PC-3 (cell line): ENCODE measurements around the gene ELF3. TPM values are rescaled to one million over a fixed set of nuclear protein-coding genes. Genes with fewer than 3 reads are reported as not detected.

Experiments used
- ATAC-seq: fragments of 200-7000 bp; cut with Tn5 transposase; 2 replicates; pipeline ENCODE4 v1.9.1; 2020; ENCODE audit warnings: mild to moderate bottlenecking, moderate library complexity
- BruUV-seq: library from RNA; stranded (reverse); fragments of 400-500 nt; replicated peaks from 2 replicates; lab custom pipeline; 2021; lab: Mats Ljungman, UMichigan
- CTCF ChIA-PET: fragments of 300-600 bp; sonication (Branson Sonifier 250); formaldehyde crosslinking; loops from one replicate; lab custom pipeline; 2022; ENCODE audit warnings: antibody characterized with exemption; lab: Charles Lee
- POLR2A ChIA-PET: fragments of 300-600 bp; sonication (Branson Sonifier 250); formaldehyde crosslinking; loops from one replicate; lab custom pipeline; 2022; ENCODE audit warnings: antibody characterized with exemption; ENCODE audit not compliant: unreplicated experiment; lab: Charles Lee
- DNase-seq: peaks from one replicate; pipeline ENCODE4 v3.0.0-alpha.2; 2015
- H2AFZ ChIP-seq: fragments of 300-600 bp; sonication (generic); 2 replicates; pipeline ENCODE4 v1.6.0; 2016; ENCODE audit warnings: antibody characterized with exemption, low read length
- H3F3A ChIP-seq: fragments of 300-600 bp; sonication (generic); one replicate; pipeline ENCODE4 v1.6.0; 2017; ENCODE audit warnings: antibody characterized with exemption, low read length, control low read depth, mild to moderate bottlenecking; ENCODE audit not compliant: unreplicated experiment
- H3K27ac ChIP-seq: fragments of 300-600 bp; sonication (generic); 2 replicates; pipeline ENCODE4 v1.5.1; 2016; ENCODE audit warnings: mild to moderate bottlenecking, low read length
- H3K27me3 ChIP-seq: fragments of 300-600 bp; sonication (generic); 2 replicates; pipeline ENCODE4 v1.6.1; 2016; ENCODE audit warnings: low read length, mixed read lengths
- H3K36me3 ChIP-seq: fragments of 300-600 bp; sonication (generic); 2 replicates; pipeline ENCODE4 v1.6.1; 2016; ENCODE audit warnings: low read depth, mixed run types, low read length, mixed read lengths
- H3K4me1 ChIP-seq: fragments of 300-600 bp; sonication (generic); 2 replicates; pipeline ENCODE4 v1.5.1; 2016; ENCODE audit warnings: low read length; ENCODE audit not compliant: insufficient read depth
- H3K4me2 ChIP-seq: fragments of 300-600 bp; sonication (generic); 2 replicates; pipeline ENCODE4 v1.6.0; 2016; ENCODE audit warnings: low read length
- H3K4me3 ChIP-seq: fragments of 300-600 bp; sonication (generic); 2 replicates; pipeline ENCODE4 v1.5.1; 2016; ENCODE audit warnings: mild to moderate bottlenecking, low read length, mixed read lengths
- H3K79me2 ChIP-seq: fragments of 300-600 bp; sonication (generic); 2 replicates; pipeline ENCODE4 v1.6.1; 2017; ENCODE audit warnings: low read length, mixed read lengths
- H3K9ac ChIP-seq: fragments of 300-600 bp; sonication (generic); 2 replicates; pipeline ENCODE4 v1.6.0; 2016; ENCODE audit warnings: mild to moderate bottlenecking, low read length
- H3K9me2 ChIP-seq: fragments of 300-600 bp; sonication (generic); replicated peaks from 2 replicates; pipeline ENCODE4 v1.6.1; 2016; ENCODE audit warnings: mixed run types, low read length, mixed read lengths
- H3K9me3 ChIP-seq: fragments of 300-600 bp; sonication (generic); 2 replicates; pipeline ENCODE4 v1.6.1; 2016; ENCODE audit warnings: low read length, mixed read lengths
- H4K20me1 ChIP-seq: fragments of 300-600 bp; sonication (generic); 2 replicates; pipeline ENCODE4 v1.6.1; 2016; ENCODE audit warnings: low read length, mixed read lengths
- EZH2 ChIP-seq: fragments of 300-600 bp; sonication (generic); IDR thresholded peaks from one replicate; pipeline ENCODE4 v1.6.1; 2017; ENCODE audit warnings: antibody characterized with exemption, mild to moderate bottlenecking, low read length; ENCODE audit not compliant: unreplicated experiment
- EZH2phosphoT487 ChIP-seq: fragments of 300-600 bp; sonication (generic); IDR thresholded peaks from 2 replicates; pipeline ENCODE4 v1.6.1; 2018; ENCODE audit warnings: mild to moderate bottlenecking, antibody characterized with exemption, low read length, borderline replicate concordance
- intact Hi-C: fragments of 100-400 bp; cut with micrococcal nuclease; formaldehyde crosslinking; loops from 2 replicates; pipeline ENCODE4 v1.9.0; 2023
- total RNA-seq: library from RNA; depleted of rRNA; stranded (reverse); fragments of >200 nt; gene quantifications from 2 replicates; pipeline ENCODE4 v1.2.3, GENCODE V29; 2014
- TF ChIP-seq, protein P1 (sequence below): fragments of 300-600 bp; sonication (generic); conservative IDR thresholded peaks from 2 replicates; pipeline ENCODE4 v1.5.1; 2017; ENCODE audit warnings: antibody characterized with exemption, low read depth, mild to moderate bottlenecking, low read length

The ELF3 gene
- total RNA-seq, 1 experiment from 2014 or later: 399 TPM

DNA sequence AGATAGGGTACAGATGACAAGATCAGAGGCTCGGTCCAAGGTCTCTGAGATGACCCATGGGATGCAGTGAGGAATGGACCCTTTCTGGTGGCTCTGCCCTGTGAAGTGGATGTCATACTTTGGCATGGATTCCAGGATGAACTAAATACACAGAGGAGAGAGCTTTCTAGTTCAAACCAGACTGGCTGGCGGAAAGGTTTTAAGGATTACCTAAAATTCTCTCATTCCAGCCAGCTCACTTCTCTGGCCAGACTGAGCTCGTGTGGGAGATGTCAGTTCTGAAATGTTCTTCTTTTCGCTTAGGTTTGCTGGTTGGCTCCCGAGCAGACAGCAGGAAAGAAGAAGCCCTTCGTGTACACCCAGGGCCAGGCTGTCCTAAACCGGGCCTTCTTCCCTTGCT lies 21.8 kb upstream of the ELF3 start:
- ATAC-seq (no peak), DNase-seq (no peak)
- H3K4me1 ChIP-seq: peaks cover 8% of the 10 kb centered on the region; the same call in 1 of the 2 replicates
- H2AFZ ChIP-seq: no peak overlapping the region
- H3K27ac ChIP-seq: no peak overlapping the region
- no TSS peak for BruUV-seq
- no peak overlapping the region for H3K4me3 ChIP-seq
- H3K9me2 ChIP-seq: no peaks in the 10 kb centered on the region
- H4K20me1 ChIP-seq: no peaks in the 10 kb centered on the region
- H3K36me3 ChIP-seq: peaks cover 9% of the 10 kb centered on the region
- H3K9me3 ChIP-seq: no peaks in the 10 kb centered on the region
- TF ChIP-seq, protein P1, sequence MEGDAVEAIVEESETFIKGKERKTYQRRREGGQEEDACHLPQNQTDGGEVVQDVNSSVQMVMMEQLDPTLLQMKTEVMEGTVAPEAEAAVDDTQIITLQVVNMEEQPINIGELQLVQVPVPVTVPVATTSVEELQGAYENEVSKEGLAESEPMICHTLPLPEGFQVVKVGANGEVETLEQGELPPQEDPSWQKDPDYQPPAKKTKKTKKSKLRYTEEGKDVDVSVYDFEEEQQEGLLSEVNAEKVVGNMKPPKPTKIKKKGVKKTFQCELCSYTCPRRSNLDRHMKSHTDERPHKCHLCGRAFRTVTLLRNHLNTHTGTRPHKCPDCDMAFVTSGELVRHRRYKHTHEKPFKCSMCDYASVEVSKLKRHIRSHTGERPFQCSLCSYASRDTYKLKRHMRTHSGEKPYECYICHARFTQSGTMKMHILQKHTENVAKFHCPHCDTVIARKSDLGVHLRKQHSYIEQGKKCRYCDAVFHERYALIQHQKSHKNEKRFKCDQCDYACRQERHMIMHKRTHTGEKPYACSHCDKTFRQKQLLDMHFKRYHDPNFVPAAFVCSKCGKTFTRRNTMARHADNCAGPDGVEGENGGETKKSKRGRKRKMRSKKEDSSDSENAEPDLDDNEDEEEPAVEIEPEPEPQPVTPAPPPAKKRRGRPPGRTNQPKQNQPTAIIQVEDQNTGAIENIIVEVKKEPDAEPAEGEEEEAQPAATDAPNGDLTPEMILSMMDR: no peak
- no peak for TF ChIP-seq EZH2
- no peak for TF ChIP-seq EZH2phosphoT487
- H3K9ac ChIP-seq: no peak overlapping the region
- H3K27me3 ChIP-seq: no peaks in the 10 kb centered on the region
- ChIA-PET CTCF (no interaction called here), POLR2A (no interaction called here)
- peaks cover 36% of the 10 kb centered on the region for H3K79me2 ChIP-seq
- no peak overlapping the region for H3K4me2 ChIP-seq
- intact Hi-C loops: no loop called here
- no peaks in the 10 kb centered on the region for H3F3A ChIP-seq

DNA sequence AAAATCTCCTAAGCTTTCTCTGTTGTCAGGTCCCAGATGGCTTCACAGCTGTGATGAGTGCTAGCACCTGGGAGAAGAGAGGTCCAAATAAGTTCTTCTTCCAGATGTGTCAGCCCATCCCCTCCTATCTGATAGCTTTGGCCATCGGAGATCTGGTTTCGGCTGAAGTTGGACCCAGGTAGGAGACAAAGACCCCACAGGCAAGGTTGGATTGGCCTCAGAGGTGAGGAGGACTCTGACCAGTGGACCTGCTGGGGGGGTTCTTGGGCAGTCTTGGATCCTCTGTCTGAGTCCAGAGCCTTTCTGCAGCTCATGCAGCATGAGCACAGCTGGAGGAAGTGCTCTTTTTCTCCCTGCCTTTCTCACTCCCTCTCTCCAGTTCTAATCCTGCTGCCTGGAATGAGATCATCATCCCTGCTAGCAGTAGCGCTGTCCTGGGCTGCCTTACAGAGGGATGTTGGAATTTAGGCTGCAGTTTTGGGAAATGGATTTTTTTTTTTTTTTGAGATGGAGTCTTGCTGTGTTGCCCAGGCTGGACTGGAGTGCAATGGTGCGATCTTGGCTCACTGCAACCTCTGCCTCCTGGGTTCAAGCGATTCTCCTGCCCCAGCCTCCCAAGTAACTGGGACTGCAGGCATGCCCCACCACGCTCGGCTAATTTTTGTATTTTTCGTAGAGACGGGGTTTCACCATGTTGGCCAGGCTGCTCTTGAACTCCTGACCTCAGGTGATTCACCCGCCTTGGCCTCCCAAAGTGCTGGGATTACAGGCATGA lies 20.8 kb upstream of the ELF3 start:
- H3K4me2 ChIP-seq: no peak overlapping the region
- no peaks in the 10 kb centered on the region for H3K9me3 ChIP-seq
- no peak for ATAC-seq
- H3K36me3 ChIP-seq: peaks cover 9% of the 10 kb centered on the region
- ChIA-PET CTCF (no interaction called here), POLR2A (no interaction called here)
- H3K4me1 ChIP-seq: 0 out of 2 replicates have a peak, but pooled peaks cover under 1% of the 10 kb centered on the region
- H4K20me1 ChIP-seq: no peaks in the 10 kb centered on the region
- H3K27ac ChIP-seq: no peak overlapping the region
- H3K9me2 ChIP-seq: no peaks in the 10 kb centered on the region
- no peak overlapping the region for H3K4me3 ChIP-seq
- no peaks in the 10 kb centered on the region for H3K27me3 ChIP-seq
- no peak for DNase-seq
- no peak overlapping the region for H2AFZ ChIP-seq
- intact Hi-C loops: no loop called here
- peaks cover 27% of the 10 kb centered on the region for H3K79me2 ChIP-seq
- H3K9ac ChIP-seq: no peak overlapping the region
- TF ChIP-seq EZH2phosphoT487: no peak
- no peak for TF ChIP-seq EZH2
- TF ChIP-seq, protein P1: no peak
- BruUV-seq: no TSS peak
- H3F3A ChIP-seq: no peaks in the 10 kb centered on the region

DNA sequence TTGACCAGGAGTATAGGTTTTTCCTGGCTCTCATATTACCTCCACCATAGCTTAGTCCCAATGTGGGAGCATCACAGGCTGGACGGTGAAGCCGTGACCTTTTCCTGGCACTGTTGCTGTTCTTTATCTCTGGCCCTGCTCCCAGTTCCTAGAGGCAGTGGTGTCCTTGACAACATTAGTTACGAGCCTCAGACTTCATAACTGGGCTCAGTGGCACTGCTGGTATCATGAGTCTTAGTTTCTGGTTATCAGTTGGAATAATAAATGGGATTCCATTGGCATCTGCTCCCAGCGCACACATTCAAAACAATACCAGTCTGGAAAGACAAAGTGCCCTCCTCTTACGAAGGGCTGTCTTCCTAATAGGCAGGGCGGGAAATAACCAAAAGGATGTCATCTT lies 20.0 kb upstream of the ELF3 start:
- Histone ChIP-seq H3K9me2 (no peaks in the 10 kb centered on the region), H3F3A (no peaks in the 10 kb centered on the region), H3K4me3 (no peak overlapping the region), H3K27ac (no peak overlapping the region), H2AFZ (no peak overlapping the region), H3K9me3 (no peaks in the 10 kb centered on the region), H3K79me2 (peaks cover 18% of the 10 kb centered on the region), H3K4me2 (no peak overlapping the region), H3K36me3 (peaks cover 9% of the 10 kb centered on the region), H3K9ac (no peak overlapping the region), H3K27me3 (no peaks in the 10 kb centered on the region), H3K4me1 (no peaks in the 10 kb centered on the region), H4K20me1 (no peaks in the 10 kb centered on the region)
- intact Hi-C loops: no loop called here
- TF ChIP-seq EZH2phosphoT487: no peak
- TF ChIP-seq, protein P1: no peak
- no peak for TF ChIP-seq EZH2
- ChIA-PET CTCF (no interaction called here), POLR2A (no interaction called here)
- BruUV-seq: no TSS peak
- ATAC-seq (no peak), DNase-seq (no peak)
